Neural cell (in vitro differentiated cells): ENCODE results near the gene SLC45A1. TPM values are rescaled to one million over a fixed set of nuclear protein-coding genes. Genes with fewer than 3 reads are reported as not detected.

ENCODE experiments used
- H2AFZ ChIP-seq: fragments of 200-600, 300-800 bp; sonication (generic), shearing (Covaris generic); 2 replicates; pipeline ENCODE4 v1.6.0; 2014; ENCODE audit warnings: low read depth, mild to moderate bottlenecking, antibody characterized with exemption, low read length, moderate library complexity
- H3F3A ChIP-seq: fragments of 200-600 bp; shearing (Covaris generic); 2 replicates; pipeline ENCODE4 v1.6.1; 2016; ENCODE audit warnings: mild to moderate bottlenecking, moderate library complexity, mixed read lengths, antibody characterized with exemption, low read length; ENCODE audit not compliant: insufficient read depth, poor library complexity, severe bottlenecking
- H3K27ac ChIP-seq: fragments of 200-600, 300-800 bp; sonication (generic), shearing (Covaris generic); 2 replicates; pipeline ENCODE4 v1.5.1; 2014; ENCODE audit warnings: mild to moderate bottlenecking, low read length, moderate library complexity
- H3K27me3 ChIP-seq: fragments of 300-800, 200-600 bp; sonication (generic), shearing (Covaris generic); 2 replicates; pipeline ENCODE4 v1.6.0; 2014; ENCODE audit warnings: mild to moderate bottlenecking, low read depth, low read length, moderate library complexity; ENCODE audit not compliant: insufficient read depth
- H3K36me3 ChIP-seq: fragments of 300-800, 200-600 bp; sonication (generic), shearing (Covaris generic); 2 replicates; pipeline ENCODE4 v1.5.1; 2014; ENCODE audit warnings: mild to moderate bottlenecking, antibody characterized with exemption, low read length, moderate library complexity; ENCODE audit not compliant: insufficient read depth
- H3K4me2 ChIP-seq: fragments of 300-800, 200-600 bp; sonication (generic), shearing (Covaris generic); 2 replicates; pipeline ENCODE4 v1.6.0; 2014; ENCODE audit warnings: mild to moderate bottlenecking, low read length
- H3K4me3 ChIP-seq: fragments of 300-800, 200-600 bp; sonication (generic), shearing (Covaris generic); 2 replicates; pipeline ENCODE4 v1.5.1; 2014; ENCODE audit warnings: mild to moderate bottlenecking, low read length, moderate library complexity
- H3K79me2 ChIP-seq: fragments of 200-600 bp; shearing (Covaris generic); replicated peaks from 2 replicates; pipeline ENCODE4 v1.6.0; 2014; ENCODE audit warnings: mild to moderate bottlenecking, low read length, moderate library complexity; ENCODE audit not compliant: insufficient read depth
- H3K9ac ChIP-seq: fragments of 300-800, 200-600 bp; sonication (generic), shearing (Covaris generic); 2 replicates; pipeline ENCODE4 v1.6.1; 2016; ENCODE audit warnings: mild to moderate bottlenecking, low read length, mixed read lengths
- H3K9me2 ChIP-seq: fragments of 200-600 bp; shearing (Covaris generic); 2 replicates; pipeline ENCODE4 v1.6.1; 2016; ENCODE audit warnings: mild to moderate bottlenecking, low read length, mixed read lengths; ENCODE audit not compliant: insufficient read depth
- H3K9me3 ChIP-seq: fragments of 200-600, 300-800 bp; sonication (generic), shearing (Covaris generic); 2 replicates; pipeline ENCODE4 v1.6.1; 2016; ENCODE audit warnings: mild to moderate bottlenecking, mixed run types, low read length, moderate library complexity, mixed read lengths
- H4K20me1 ChIP-seq: fragments of 200-600 bp; shearing (Covaris generic); 2 replicates; pipeline ENCODE4 v1.6.1; 2016; ENCODE audit warnings: mild to moderate bottlenecking, mixed run types; ENCODE audit not compliant: insufficient read depth
- EP300 ChIP-seq: fragments of 450-650 bp; conservative IDR thresholded peaks from 2 replicates; pipeline ENCODE4 v1.6.1; 2014; ENCODE audit warnings: antibody characterized with exemption, mild to moderate bottlenecking, moderate library complexity; ENCODE audit not compliant: poor library complexity, severe bottlenecking
- EZH2 ChIP-seq: fragments of 200-600, 300-800 bp; shearing (Covaris generic), sonication (generic); IDR thresholded peaks from 2 replicates; pipeline ENCODE4 v1.6.1; 2014; ENCODE audit warnings: antibody characterized with exemption, low read length, borderline replicate concordance, mild to moderate bottlenecking; ENCODE audit not compliant: insufficient read depth, poor library complexity, severe bottlenecking
- MXI1 ChIP-seq: fragments of 450-650 bp; conservative IDR thresholded peaks from 2 replicates; pipeline ENCODE4 v1.6.1; 2014; ENCODE audit warnings: antibody characterized with exemption, mild to moderate bottlenecking; ENCODE audit not compliant: poor library complexity, severe bottlenecking
- POLR2AphosphoS5 ChIP-seq: IDR thresholded peaks from 2 replicates; pipeline ENCODE4 v1.6.1; 2012
- RAD21 ChIP-seq: fragments of 450-650 bp; conservative IDR thresholded peaks from 2 replicates; pipeline ENCODE4 v1.6.1; 2014; ENCODE audit warnings: antibody characterized with exemption, mild to moderate bottlenecking, moderate library complexity
- SMC3 ChIP-seq: fragments of 450-650 bp; conservative IDR thresholded peaks from 2 replicates; pipeline ENCODE4 v1.6.1; 2014; ENCODE audit warnings: antibody characterized with exemption, mild to moderate bottlenecking, moderate library complexity; ENCODE audit not compliant: poor library complexity
- TAF1 ChIP-seq: IDR thresholded peaks from 2 replicates; pipeline ENCODE4 v1.6.1; 2012; ENCODE audit warnings: low read depth
- polyA plus RNA-seq: library from polyadenylated mRNA; depleted of rRNA; stranded (reverse); fragments of >200 nt; gene quantifications from 2 replicates; pipeline ENCODE4 v1.2.3, GENCODE V29; 2014
- TF ChIP-seq, protein P1 (sequence below): fragments of 450-650 bp; IDR thresholded peaks from 2 replicates; pipeline ENCODE4 v1.5.1; 2014; ENCODE audit warnings: antibody characterized with exemption, mild to moderate bottlenecking, moderate library complexity; ENCODE audit not compliant: poor library complexity, severe bottlenecking
- TF ChIP-seq, protein P2 (sequence below): IDR thresholded peaks from 2 replicates; pipeline ENCODE4 v1.6.1; 2012; ENCODE audit warnings: borderline replicate concordance

Gene SLC45A1
- polyA plus RNA-seq, 1 donor from 2014 or later: 7.1 TPM

DNA sequence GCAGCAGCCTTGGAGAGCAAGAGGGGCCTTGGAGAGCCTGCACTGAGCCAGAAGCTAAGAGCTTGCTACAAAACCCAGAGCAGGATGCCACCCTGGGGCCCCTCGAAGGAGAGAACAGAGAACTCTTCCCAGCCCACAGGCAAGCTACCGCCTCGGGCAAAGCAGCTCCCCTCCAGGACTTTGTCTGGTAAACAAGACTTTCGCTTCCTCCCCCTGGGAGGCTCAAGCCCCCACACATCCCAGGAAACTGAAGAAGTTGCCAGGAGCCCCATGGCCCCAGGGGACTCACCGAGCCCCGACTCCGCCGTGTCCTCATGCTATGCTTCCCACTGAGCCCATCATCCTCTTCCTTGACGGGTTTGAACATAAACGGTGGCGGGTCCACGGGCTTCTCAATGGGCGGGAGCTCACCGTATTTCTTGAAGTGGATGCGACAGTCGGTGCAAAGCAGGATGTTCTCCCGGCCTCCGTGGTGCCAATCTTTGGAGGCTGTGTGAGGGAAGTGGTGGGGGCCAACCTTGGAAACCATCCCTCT, 45.9 kb downstream of the SLC45A1 start:
- Histone ChIP-seq H3K36me3 (no peaks in the 10 kb centered on the region), H3K27ac (no peak overlapping the region), H3K4me3 (no peak overlapping the region), H3K9ac (no peak overlapping the region), H4K20me1 (peaks cover 4% of the 10 kb centered on the region), H3K9me3 (no peaks in the 10 kb centered on the region), H3F3A (no peaks in the 10 kb centered on the region), H3K27me3 (no peaks in the 10 kb centered on the region), H3K4me2 (no peak overlapping the region), H3K9me2 (no peaks in the 10 kb centered on the region), H3K79me2 (peaks cover 26% of the 10 kb centered on the region), H2AFZ (no peak overlapping the region)
- TF ChIP-seq EP300 (no peak), RAD21 (no peak), TAF1 (no peak), POLR2AphosphoS5 (no peak), SMC3 (no peak), EZH2 (no peak), MXI1 (no peak)
- TF ChIP-seq, protein P1, sequence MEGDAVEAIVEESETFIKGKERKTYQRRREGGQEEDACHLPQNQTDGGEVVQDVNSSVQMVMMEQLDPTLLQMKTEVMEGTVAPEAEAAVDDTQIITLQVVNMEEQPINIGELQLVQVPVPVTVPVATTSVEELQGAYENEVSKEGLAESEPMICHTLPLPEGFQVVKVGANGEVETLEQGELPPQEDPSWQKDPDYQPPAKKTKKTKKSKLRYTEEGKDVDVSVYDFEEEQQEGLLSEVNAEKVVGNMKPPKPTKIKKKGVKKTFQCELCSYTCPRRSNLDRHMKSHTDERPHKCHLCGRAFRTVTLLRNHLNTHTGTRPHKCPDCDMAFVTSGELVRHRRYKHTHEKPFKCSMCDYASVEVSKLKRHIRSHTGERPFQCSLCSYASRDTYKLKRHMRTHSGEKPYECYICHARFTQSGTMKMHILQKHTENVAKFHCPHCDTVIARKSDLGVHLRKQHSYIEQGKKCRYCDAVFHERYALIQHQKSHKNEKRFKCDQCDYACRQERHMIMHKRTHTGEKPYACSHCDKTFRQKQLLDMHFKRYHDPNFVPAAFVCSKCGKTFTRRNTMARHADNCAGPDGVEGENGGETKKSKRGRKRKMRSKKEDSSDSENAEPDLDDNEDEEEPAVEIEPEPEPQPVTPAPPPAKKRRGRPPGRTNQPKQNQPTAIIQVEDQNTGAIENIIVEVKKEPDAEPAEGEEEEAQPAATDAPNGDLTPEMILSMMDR: no peak
- TF ChIP-seq, protein P2, sequence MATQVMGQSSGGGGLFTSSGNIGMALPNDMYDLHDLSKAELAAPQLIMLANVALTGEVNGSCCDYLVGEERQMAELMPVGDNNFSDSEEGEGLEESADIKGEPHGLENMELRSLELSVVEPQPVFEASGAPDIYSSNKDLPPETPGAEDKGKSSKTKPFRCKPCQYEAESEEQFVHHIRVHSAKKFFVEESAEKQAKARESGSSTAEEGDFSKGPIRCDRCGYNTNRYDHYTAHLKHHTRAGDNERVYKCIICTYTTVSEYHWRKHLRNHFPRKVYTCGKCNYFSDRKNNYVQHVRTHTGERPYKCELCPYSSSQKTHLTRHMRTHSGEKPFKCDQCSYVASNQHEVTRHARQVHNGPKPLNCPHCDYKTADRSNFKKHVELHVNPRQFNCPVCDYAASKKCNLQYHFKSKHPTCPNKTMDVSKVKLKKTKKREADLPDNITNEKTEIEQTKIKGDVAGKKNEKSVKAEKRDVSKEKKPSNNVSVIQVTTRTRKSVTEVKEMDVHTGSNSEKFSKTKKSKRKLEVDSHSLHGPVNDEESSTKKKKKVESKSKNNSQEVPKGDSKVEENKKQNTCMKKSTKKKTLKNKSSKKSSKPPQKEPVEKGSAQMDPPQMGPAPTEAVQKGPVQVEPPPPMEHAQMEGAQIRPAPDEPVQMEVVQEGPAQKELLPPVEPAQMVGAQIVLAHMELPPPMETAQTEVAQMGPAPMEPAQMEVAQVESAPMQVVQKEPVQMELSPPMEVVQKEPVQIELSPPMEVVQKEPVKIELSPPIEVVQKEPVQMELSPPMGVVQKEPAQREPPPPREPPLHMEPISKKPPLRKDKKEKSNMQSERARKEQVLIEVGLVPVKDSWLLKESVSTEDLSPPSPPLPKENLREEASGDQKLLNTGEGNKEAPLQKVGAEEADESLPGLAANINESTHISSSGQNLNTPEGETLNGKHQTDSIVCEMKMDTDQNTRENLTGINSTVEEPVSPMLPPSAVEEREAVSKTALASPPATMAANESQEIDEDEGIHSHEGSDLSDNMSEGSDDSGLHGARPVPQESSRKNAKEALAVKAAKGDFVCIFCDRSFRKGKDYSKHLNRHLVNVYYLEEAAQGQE: no peak

DNA sequence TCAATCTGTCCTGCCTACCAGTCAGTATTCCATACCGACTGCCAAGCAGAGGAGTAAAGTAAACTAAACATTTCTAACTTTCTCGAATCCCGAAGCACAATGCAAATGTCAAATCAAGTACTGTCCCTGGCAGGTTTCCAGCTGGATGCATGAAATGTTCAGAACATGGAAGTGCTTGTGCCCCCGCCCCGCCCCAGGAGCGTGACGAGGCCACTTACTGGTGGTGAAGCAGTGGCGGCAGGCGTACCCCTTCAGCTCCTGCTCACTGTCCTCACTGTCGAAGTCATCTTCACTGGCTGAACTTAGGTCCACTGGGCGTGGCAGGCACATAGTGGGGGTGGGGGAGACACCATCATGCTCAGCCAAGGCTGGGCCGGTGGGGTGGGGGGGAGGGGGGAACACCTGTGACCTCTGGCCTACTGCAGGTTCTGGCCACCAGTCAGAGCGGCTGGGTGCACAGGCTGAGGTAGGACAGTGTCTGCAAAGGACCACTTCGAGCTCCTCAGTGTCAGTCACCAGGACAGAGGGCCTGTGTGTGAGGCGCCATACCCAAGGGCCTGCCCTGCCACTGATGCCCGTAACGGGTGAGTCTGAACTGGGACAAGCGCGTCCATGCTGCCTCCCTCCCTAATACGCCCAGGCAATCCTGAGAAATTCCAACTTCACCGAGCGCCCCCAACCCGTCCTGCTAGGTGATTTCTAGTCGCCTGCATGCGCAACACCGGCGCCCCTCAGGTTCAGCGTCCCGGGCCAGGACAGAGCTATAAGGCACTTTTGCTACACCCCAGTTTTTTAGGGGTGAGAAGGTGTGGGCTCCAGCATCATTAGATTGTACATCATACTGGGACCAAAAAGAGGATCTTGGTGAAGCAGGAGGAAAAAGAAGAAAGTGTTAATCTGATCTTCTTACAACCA, 46.9 kb downstream of the SLC45A1 start:
- Histone ChIP-seq H3K9ac (no peak overlapping the region), H3K4me3 (no peak overlapping the region), H3K9me2 (no peaks in the 10 kb centered on the region), H3K27me3 (no peaks in the 10 kb centered on the region), H3K36me3 (no peaks in the 10 kb centered on the region), H3K9me3 (no peaks in the 10 kb centered on the region), H3K4me2 (no peak overlapping the region), H3K79me2 (peaks cover 26% of the 10 kb centered on the region), H2AFZ (no peak overlapping the region), H3F3A (no peaks in the 10 kb centered on the region), H3K27ac (no peak overlapping the region), H4K20me1 (peaks cover 4% of the 10 kb centered on the region)
- TF ChIP-seq TAF1 (no peak), RAD21 (no peak), MXI1 (no peak), EZH2 (no peak), SMC3 (no peak), POLR2AphosphoS5 (no peak), EP300 (no peak)
- TF ChIP-seq, protein P1: no peak
- TF ChIP-seq, protein P2: no peak
